ENCODE results near the gene CLDN3.

Gene CLDN3

DNA sequence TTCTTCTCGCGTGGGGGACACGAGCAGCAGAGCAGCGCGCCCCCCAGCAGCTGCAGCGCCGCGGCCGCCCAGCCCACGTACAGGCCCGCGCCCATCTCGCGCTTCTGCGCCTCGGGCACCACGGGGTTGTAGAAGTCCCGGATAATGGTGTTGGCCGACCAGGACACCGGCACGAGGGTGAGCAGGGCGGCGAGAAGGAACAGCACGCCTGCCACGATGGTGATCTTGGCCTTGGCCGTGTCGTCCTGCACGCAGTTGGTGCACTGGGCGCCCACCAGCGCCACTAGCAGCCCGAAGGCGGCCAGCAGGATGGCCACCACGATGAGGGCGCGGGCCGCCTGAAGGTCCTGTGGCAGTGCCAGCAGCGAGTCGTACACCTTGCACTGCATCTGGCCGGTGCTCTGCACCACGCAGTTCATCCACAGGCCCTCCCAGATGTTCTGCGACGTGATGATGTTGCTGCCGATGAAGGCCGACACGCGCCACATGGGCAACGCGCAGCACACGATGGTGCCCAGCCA is 529 bp downstream of the CLDN3 start:
- Histone ChIP-seq H3K4me3 (ENCODE audit: low read length) (peak overlapping the region; percentile 30), H3K4me1 (ENCODE audit: control insufficient read depth, insufficient read depth, low read length) (peaks cover 7% of the 10 kb centered on the region), H3K27me3 (ENCODE audit: control insufficient read depth, insufficient read depth, low read length) (peaks cover 29% of the 10 kb centered on the region)

DNA sequence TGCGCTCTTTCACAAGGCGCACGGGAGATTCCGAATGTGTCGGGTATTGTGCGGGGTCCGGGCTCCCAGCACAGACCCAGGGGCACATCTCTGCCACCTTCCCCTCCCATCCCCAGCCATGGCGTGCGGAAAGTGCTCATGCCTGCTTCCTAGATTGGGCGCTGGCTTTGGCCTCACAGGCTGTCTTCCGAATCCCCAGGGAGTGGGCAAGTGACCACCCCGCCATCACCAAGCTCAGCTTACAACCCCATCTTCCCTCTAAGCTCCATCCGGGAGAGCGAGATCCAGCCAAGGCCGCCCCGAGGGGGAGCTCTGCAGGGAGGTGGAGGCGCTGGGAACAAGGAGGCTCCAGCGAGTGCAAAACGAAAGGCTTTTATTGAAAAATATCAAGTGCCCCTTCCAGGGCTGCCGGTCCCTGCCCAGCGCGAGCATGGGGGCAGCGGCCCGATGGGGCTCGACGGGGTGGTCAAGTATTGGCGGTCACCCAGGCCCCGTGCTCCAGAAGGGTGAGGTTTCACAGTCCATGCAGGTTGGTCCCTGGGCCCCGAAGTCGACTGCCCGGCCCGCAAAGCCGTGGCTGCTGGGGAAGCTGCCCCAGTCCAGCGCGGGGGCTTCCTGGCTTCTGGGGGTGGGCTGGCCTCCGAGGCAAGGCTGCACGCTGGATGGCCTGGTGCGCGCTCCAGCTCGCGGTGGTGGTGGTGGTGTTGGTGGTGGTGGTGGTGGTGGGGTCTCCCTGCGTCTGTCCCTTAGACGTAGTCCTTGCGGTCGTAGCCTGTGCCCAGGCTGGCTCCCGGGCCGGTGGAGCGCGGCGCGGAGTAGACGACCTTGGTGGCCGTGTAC is 1.2 kb downstream of the CLDN3 start:
- H3K36me3 ChIP-seq (ENCODE audit: insufficient read depth, low read length): no peaks in the 10 kb centered on the region
- H3K4me2 ChIP-seq (ENCODE audit: low read length): no peak overlapping the region
- H3K4me1 ChIP-seq (ENCODE audit: control insufficient read depth, insufficient read depth, low read length): peaks cover 7% of the 10 kb centered on the region
- no peak overlapping the region for H3K4me3 ChIP-seq (ENCODE audit: low read length)
- H3K9me3 ChIP-seq (replicated peaks; ENCODE audit: low read length): no peaks in the 10 kb centered on the region
- no peak overlapping the region for H3K9ac ChIP-seq (ENCODE audit: low read depth, low read length)
- H3K27me3 ChIP-seq (ENCODE audit: control insufficient read depth, insufficient read depth, low read length): peaks cover 29% of the 10 kb centered on the region

More for the DNA sequence above, 529 bp downstream of the CLDN3 start:
- Histone ChIP-seq H3K9ac (ENCODE audit: low read depth, low read length) (no peak overlapping the region), H3K4me2 (ENCODE audit: low read length) (peak overlapping the region; percentile 63), H3K36me3 (ENCODE audit: insufficient read depth, low read length) (no peaks in the 10 kb centered on the region), H3K9me3 (replicated peaks; ENCODE audit: low read length) (no peaks in the 10 kb centered on the region)

GRCh38 chr7:73766556-73767229 is 3.4 kb downstream of the CLDN3 start:
- Histone ChIP-seq H3K36me3 (ENCODE audit: insufficient read depth, low read length) (no peaks in the 10 kb centered on the region), H3K4me2 (ENCODE audit: low read length) (no peak overlapping the region), H3K9me3 (replicated peaks; ENCODE audit: low read length) (no peaks in the 10 kb centered on the region), H3K9ac (ENCODE audit: low read depth, low read length) (no peak overlapping the region), H3K4me1 (ENCODE audit: control insufficient read depth, insufficient read depth, low read length) (peaks cover 7% of the 10 kb centered on the region), H3K4me3 (ENCODE audit: low read length) (no peak overlapping the region), H3K27me3 (ENCODE audit: control insufficient read depth, insufficient read depth, low read length) (peaks cover 33% of the 10 kb centered on the region)

DNA sequence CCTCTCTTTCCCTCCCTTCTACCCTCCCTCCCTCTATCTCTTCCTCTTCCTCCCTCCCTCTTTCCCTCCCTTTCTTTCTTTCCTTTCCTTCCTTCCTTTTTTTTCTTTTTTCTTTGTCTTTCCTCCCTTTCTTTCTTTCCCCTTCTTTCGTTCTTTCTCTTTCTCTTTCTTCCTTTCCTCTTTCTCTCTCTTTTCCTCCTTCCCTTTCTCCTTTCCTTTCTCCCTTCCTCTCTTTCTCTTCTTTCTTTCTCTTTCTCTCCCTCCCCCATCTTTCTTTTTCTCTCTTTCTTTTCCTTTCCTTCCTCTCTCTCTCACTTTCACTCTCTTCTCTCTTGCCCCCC is 7.4 kb downstream of the CLDN3 start:
- Histone ChIP-seq H3K4me1 (ENCODE audit: control insufficient read depth, insufficient read depth, low read length) (no peaks in the 10 kb centered on the region), H3K4me3 (ENCODE audit: low read length) (no peak overlapping the region), H3K9ac (ENCODE audit: low read depth, low read length) (no peak overlapping the region), H3K4me2 (ENCODE audit: low read length) (no peak overlapping the region), H3K9me3 (replicated peaks; ENCODE audit: low read length) (no peaks in the 10 kb centered on the region), H3K27me3 (ENCODE audit: control insufficient read depth, insufficient read depth, low read length) (peaks cover 3% of the 10 kb centered on the region), H3K36me3 (ENCODE audit: insufficient read depth, low read length) (no peaks in the 10 kb centered on the region)

DNA sequence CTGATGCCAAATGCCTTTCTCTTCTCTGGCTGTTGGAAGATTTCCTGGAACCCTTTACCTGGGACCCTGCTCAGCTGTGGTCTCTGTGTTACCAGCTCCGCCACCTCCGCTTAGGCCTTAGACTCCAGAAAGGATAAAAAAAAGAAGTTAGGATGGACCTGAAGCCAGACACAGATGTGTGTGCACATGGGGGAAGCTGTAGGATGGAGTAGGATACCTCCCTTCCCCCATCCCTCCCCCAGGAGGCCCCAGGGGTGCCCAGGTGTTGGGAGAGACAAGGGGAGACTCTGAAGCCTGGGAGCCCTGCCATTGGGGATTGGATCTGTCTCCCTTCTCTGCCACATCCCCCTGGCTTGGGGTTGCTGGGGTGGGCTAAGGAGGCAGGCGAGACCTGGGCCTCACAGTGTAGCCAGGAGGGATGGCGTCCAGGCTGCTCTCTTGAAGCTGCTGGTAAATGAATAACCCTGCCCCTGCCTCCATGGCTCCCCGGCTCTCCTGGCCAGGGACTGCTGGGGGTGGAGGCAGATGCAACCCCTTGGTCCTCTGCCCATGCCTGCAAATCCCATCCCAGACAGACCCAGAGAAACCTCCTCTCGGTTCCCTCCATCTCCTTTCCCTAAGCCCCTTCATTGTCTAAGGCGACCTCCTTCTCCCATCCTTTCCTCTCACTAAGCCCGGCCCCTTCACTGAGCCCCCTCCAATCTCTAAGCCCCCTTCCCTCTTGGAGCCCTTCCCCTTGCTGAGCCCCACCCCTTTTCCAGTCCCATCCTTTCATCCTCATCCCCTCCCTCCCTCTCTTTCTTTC is 8.0 kb downstream of the CLDN3 start:
- Histone ChIP-seq H3K4me3 (ENCODE audit: low read length) (no peak overlapping the region), H3K27me3 (ENCODE audit: control insufficient read depth, insufficient read depth, low read length) (peaks cover 3% of the 10 kb centered on the region), H3K9ac (ENCODE audit: low read depth, low read length) (no peak overlapping the region), H3K4me1 (ENCODE audit: control insufficient read depth, insufficient read depth, low read length) (no peaks in the 10 kb centered on the region), H3K36me3 (ENCODE audit: insufficient read depth, low read length) (no peaks in the 10 kb centered on the region), H3K9me3 (replicated peaks; ENCODE audit: low read length) (no peaks in the 10 kb centered on the region), H3K4me2 (ENCODE audit: low read length) (no peak overlapping the region)

DNA sequence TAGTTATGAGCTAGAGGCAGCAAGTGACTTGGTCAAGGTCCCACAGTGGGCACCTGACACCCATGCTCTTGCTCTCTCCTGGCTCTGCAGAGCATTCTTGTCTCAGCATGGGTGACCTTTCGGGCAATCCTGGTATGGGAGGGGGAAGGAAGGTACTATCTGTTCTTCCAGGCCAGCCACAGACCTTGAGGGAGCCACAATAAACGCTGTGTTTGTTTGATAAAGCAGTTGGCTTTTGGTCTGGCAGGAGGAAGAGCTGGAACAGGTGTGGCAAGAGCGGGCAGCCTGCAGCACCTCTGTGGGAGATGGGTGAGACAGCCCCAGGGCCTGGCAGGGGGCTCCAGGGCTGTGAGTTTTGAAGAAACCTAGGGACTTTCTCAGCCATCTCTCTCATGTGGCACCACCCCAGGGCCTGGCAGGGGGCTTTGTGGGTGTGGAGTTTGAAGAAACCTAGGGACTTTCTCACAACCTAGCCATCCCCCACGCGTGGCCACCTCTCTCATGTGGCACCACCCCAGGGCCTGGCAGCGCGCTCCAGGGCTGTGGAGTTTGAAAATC is 11.4 kb downstream of the CLDN3 start:
- no peaks in the 10 kb centered on the region for H3K9me3 ChIP-seq (replicated peaks; ENCODE audit: low read length)
- peaks cover 3% of the 10 kb centered on the region for H3K27me3 ChIP-seq (ENCODE audit: control insufficient read depth, insufficient read depth, low read length)
- H3K4me1 ChIP-seq (ENCODE audit: control insufficient read depth, insufficient read depth, low read length): no peaks in the 10 kb centered on the region
- H3K9ac ChIP-seq (ENCODE audit: low read depth, low read length): no peak overlapping the region
- H3K4me2 ChIP-seq (ENCODE audit: low read length): no peak overlapping the region
- H3K4me3 ChIP-seq (ENCODE audit: low read length): no peak overlapping the region
- H3K36me3 ChIP-seq (ENCODE audit: insufficient read depth, low read length): no peaks in the 10 kb centered on the region

DNA sequence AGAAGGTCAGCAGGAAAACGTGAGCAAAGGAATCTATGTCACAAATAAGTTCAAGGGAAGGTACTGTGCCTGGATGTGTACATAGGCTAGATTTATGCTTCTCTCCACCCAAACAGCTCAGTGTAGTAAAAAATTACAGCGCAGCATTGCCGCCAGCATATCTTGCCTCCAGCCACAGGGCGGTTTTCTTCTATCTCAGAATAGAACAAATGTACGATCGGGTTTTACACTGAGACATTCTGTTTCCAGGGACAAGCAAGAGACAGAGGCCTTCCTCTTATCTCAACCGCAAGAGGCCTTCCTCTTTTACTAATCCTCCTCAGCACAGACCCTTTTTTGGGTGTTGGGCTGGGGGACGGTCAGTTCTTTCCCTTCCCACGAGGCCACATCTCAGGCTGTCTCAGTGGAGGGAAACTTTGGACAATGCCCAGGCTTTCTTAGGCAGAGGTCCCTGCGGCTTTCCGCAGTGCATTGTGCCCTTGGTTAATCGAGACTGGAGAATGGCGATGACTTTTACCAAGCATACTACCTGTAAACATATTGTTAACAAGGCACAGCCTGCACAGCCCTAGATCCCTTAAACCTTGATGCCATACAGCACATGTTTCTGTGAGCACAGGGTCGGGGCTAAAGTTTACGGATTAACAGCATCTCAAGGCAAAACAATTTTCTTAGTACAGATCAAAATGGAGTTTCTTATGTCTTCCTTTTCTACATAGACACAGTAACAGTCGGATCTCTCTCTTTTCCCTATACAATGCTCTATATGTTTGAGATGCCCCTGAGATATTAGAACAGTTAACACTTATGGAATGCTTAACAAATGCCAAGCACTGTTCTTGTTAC is 19.9 kb downstream of the CLDN3 start:
- H3K36me3 ChIP-seq (ENCODE audit: insufficient read depth, low read length): no peaks in the 10 kb centered on the region
- no peaks in the 10 kb centered on the region for H3K27me3 ChIP-seq (ENCODE audit: control insufficient read depth, insufficient read depth, low read length)
- no peak overlapping the region for H3K9ac ChIP-seq (ENCODE audit: low read depth, low read length)
- H3K4me3 ChIP-seq (ENCODE audit: low read length): no peak overlapping the region
- H3K9me3 ChIP-seq (replicated peaks; ENCODE audit: low read length): no peaks in the 10 kb centered on the region
- H3K4me1 ChIP-seq (ENCODE audit: control insufficient read depth, insufficient read depth, low read length): no peaks in the 10 kb centered on the region
- no peak overlapping the region for H3K4me2 ChIP-seq (ENCODE audit: low read length)

- no peak overlapping the region for H3K9ac ChIP-seq (ENCODE audit: low read depth, low read length)
- H3K4me2 ChIP-seq (ENCODE audit: low read length): no peak overlapping the region
- no peak overlapping the region for H3K4me3 ChIP-seq (ENCODE audit: low read length)
- H3K4me1 ChIP-seq (ENCODE audit: control insufficient read depth, insufficient read depth, low read length): no peaks in the 10 kb centered on the region
- H3K36me3 ChIP-seq (ENCODE audit: insufficient read depth, low read length): no peaks in the 10 kb centered on the region
- no peaks in the 10 kb centered on the region for H3K9me3 ChIP-seq (replicated peaks; ENCODE audit: low read length)
- H3K27me3 ChIP-seq (ENCODE audit: control insufficient read depth, insufficient read depth, low read length): no peaks in the 10 kb centered on the region
These were observed 23.7 kb downstream of the CLDN3 start for GRCh38 chr7:73746378-73746777.

- no peak overlapping the region for H3K4me3 ChIP-seq (ENCODE audit: low read length)
- no peak overlapping the region for H3K4me2 ChIP-seq (ENCODE audit: low read length)
- H3K4me1 ChIP-seq (ENCODE audit: control insufficient read depth, insufficient read depth, low read length): peaks cover 5% of the 10 kb centered on the region
- no peaks in the 10 kb centered on the region for H3K36me3 ChIP-seq (ENCODE audit: insufficient read depth, low read length)
- H3K9ac ChIP-seq (ENCODE audit: low read depth, low read length): no peak overlapping the region
- no peaks in the 10 kb centered on the region for H3K9me3 ChIP-seq (replicated peaks; ENCODE audit: low read length)
- H3K27me3 ChIP-seq (ENCODE audit: control insufficient read depth, insufficient read depth, low read length): no peaks in the 10 kb centered on the region
These were observed 27.1 kb downstream of the CLDN3 start for GRCh38 chr7:73742753-73743641.

DNA sequence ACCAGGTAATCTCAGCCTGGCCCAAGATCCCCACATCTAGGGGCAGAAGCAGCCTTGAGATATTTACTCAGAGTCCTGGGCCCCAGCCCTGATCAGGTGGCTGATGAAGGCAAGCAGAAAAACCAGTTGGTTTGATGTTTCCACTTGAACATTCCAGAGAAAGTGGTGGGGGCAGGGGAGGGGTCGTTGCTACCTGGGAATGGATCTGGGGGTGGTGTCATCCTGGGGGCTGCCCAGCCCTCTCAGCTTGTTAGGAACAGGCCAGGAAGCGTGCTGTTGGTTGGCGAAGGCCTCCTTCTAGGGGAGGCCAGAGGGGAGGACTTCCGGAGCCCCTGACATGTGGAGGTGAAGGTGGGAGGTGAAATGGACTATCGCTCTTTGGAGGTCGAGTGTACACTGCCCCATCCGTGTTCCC is 27.7 kb downstream of the CLDN3 start:
- no peak overlapping the region for H3K4me3 ChIP-seq (ENCODE audit: low read length)

More for the DNA sequence above, 27.7 kb downstream of the CLDN3 start:
- Histone ChIP-seq H3K36me3 (ENCODE audit: insufficient read depth, low read length) (peaks cover 4% of the 10 kb centered on the region), H3K9me3 (replicated peaks; ENCODE audit: low read length) (no peaks in the 10 kb centered on the region), H3K27me3 (ENCODE audit: control insufficient read depth, insufficient read depth, low read length) (no peaks in the 10 kb centered on the region), H3K9ac (ENCODE audit: low read depth, low read length) (no peak overlapping the region), H3K4me1 (ENCODE audit: control insufficient read depth, insufficient read depth, low read length) (peaks cover 12% of the 10 kb centered on the region), H3K4me2 (ENCODE audit: low read length) (no peak overlapping the region)

All from skeletal muscle satellite cell (primary cell).